Right lobe of liver (tissue), 6 donors: Measurements from ENCODE around the gene TNKS2. TPM values are rescaled to one million over a fixed set of nuclear protein-coding genes. Genes with fewer than 3 reads are reported as not detected.

ENCODE experiments used
- ATAC-seq, 4 donors: fragments of 200-7000 bp; cut with Tn5 transposase; one replicate each; pipeline ENCODE4 v1.9.1; 2020; ENCODE audit warnings: mild to moderate bottlenecking in 4 of 4, moderate library complexity in 4 of 4
- DNase-seq, 3 donors: peaks; one replicate each; pipeline ENCODE4 v3.0.0-alpha.2; 2020
- H3K27ac ChIP-seq, 3 donors: fragments of 200-600 bp; one replicate each; pipeline ENCODE4 v1.8.0; 2022
- H3K27me3 ChIP-seq, 2 donors: fragments of 200-600 bp; one replicate each; pipeline ENCODE4 v1.8.0; 2022
- H3K36me3 ChIP-seq, 4 donors: fragments of 200-600 bp; sonication (generic) in 1 of 4; one replicate each; pipeline versions ENCODE4 v1.5.1 to v1.8.0; 2017 to 2022; ENCODE audit warnings: control low read depth in 1 of 4
- H3K4me1 ChIP-seq, 4 donors: fragments of 200-600 bp; sonication (generic) in 1 of 4; one replicate each; pipeline versions ENCODE4 v1.5.1 to v1.8.0; 2017 to 2022; ENCODE audit warnings: control low read depth in 1 of 4
- H3K4me3 ChIP-seq, 3 donors: fragments of 200-600 bp; one replicate each; pipeline ENCODE4 v1.8.0; 2022
- H3K9me3 ChIP-seq, 4 donors: fragments of 200-600 bp; sonication (generic) in 1 of 4; one replicate each; pipeline versions ENCODE4 v1.5.1 to v1.8.0; 2017 to 2022; ENCODE audit warnings: control low read depth in 1 of 4
- POLR2A ChIP-seq: fragments of 450-650 bp; IDR thresholded peaks from one replicate; pipeline ENCODE4 v1.6.1; 2017; ENCODE audit warnings: antibody characterized with exemption, mild to moderate bottlenecking
- WGBS: methylation state at CpG from one replicate; pipeline ENCODE4 v1.1.6; 2018; ENCODE audit warnings: low coverage, low lambda C conversion rate; ENCODE audit not compliant: insufficient coverage; ENCODE audit errors: missing lambda C conversion rate; 5-methylcytosine and 5-hydroxymethylcytosine counted together
- intact Hi-C, 2 donors: fragments of 100-400 bp; cut with DNase I; formaldehyde crosslinking; loops; one replicate each; pipeline versions ENCODE4 v1.11.2 to v1.14.1; 2022
- total RNA-seq, 6 experiments: library from RNA; depleted of rRNA in 2 of 6; stranded (reverse); fragments of >200 nt in 2 of 6; fragmentation: NEBNext Ultra II Directional in 3 of 6; extraction: Animal tissue kit (Norgen Biotek cat#: 25700) in 3 of 6; gene quantifications; one replicate each; pipeline versions ENCODE4 v1.1.0 to v1.2.4, GENCODE V29; 2016 to 2023
- TF ChIP-seq, protein P1 (sequence below), 4 donors: fragments of 200-600 bp in 3 of 4; fragments of 450-650 bp in 1 of 4; IDR thresholded peaks; one replicate each; pipeline versions ENCODE4 v1.5.1 to v1.8.0; 2016 to 2022; ENCODE audit warnings: antibody characterized with exemption in 4 of 4, mild to moderate bottlenecking in 2 of 4
- donor health status: DM: no; HTN: yes; CAD: no.
- donor health status: DM: no; HTN: no; CAD: no.
- donor health status: DM: no; HTN: no; CAD: no.
- donor health status: DM: no; HTN: yes; CAD: no.
- donor health status: DM: no; HTN: yes; CAD: no.

TNKS2 gene
- total RNA-seq, 6 experiments from 2014 or later, result 11.5 to 16.6 (median 15.1) TPM

GRCh38 chr10:91885362-91886079 lies 87.3 kb downstream of the TNKS2 start:
- H3K4me3 ChIP-seq, result no peak overlapping the region
- no peak overlapping the region for H3K27ac ChIP-seq
- no peak for ATAC-seq
- no peak for DNase-seq
- H3K9me3 ChIP-seq, result no peaks in the 10 kb centered on the region
- H3K27me3 ChIP-seq, result no peaks in the 10 kb centered on the region
- WGBS, result 94% methylated on average over 9 of the region's 9 CpGs
- peaks cover 0 to 10% (median 5%) of the 10 kb centered on the region in 4 donors for H3K4me1 ChIP-seq
- intact Hi-C loops, result no loop called here
- H3K36me3 ChIP-seq, result no peaks in the 10 kb centered on the region
- TF ChIP-seq, protein P1, sequence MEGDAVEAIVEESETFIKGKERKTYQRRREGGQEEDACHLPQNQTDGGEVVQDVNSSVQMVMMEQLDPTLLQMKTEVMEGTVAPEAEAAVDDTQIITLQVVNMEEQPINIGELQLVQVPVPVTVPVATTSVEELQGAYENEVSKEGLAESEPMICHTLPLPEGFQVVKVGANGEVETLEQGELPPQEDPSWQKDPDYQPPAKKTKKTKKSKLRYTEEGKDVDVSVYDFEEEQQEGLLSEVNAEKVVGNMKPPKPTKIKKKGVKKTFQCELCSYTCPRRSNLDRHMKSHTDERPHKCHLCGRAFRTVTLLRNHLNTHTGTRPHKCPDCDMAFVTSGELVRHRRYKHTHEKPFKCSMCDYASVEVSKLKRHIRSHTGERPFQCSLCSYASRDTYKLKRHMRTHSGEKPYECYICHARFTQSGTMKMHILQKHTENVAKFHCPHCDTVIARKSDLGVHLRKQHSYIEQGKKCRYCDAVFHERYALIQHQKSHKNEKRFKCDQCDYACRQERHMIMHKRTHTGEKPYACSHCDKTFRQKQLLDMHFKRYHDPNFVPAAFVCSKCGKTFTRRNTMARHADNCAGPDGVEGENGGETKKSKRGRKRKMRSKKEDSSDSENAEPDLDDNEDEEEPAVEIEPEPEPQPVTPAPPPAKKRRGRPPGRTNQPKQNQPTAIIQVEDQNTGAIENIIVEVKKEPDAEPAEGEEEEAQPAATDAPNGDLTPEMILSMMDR (IDR thresholded peaks at IDR 0.05), result no peak
- no peak for TF ChIP-seq POLR2A

GRCh38 chr10:91886954-91887271 lies 88.7 kb downstream of the TNKS2 start:
- Histone ChIP-seq H3K27me3 (no peaks in the 10 kb centered on the region), H3K27ac (no peak overlapping the region), H3K4me1 (peaks cover 0 to 10% (median 5%) of the 10 kb centered on the region in 4 donors), H3K9me3 (no peaks in the 10 kb centered on the region), H3K4me3 (peak overlapping the region in 2 of 3 donors; percentile 43 to 52), H3K36me3 (no peaks in the 10 kb centered on the region)
- no peak for ATAC-seq
- DNase-seq, result no peak
- 37% methylated on average over 6 of the region's 6 CpGs for WGBS
- intact Hi-C loops, result no loop called here
- TF ChIP-seq, protein P1 (IDR thresholded peaks at IDR 0.05), result no peak
- TF ChIP-seq POLR2A, result no peak

GRCh38 chr10:91887272-91888076 lies 89.2 kb downstream of the TNKS2 start:
- Histone ChIP-seq H3K27ac (no peak overlapping the region), H3K9me3 (no peaks in the 10 kb centered on the region), H3K4me1 (peaks cover 0 to 10% (median 5%) of the 10 kb centered on the region in 4 donors), H3K36me3 (no peaks in the 10 kb centered on the region), H3K27me3 (no peaks in the 10 kb centered on the region), H3K4me3 (peak overlapping the region; percentile 29 to 52 (median 43))
- WGBS, result 1% methylated on average over 21 of the region's 59 CpGs
- intact Hi-C loops, result no loop called here
- DNase-seq (no peak), ATAC-seq (peak; percentile 45 to 68 (median 66))
- no peak for TF ChIP-seq POLR2A
- TF ChIP-seq, protein P1 (IDR thresholded peaks at IDR 0.05), result no peak

- Histone ChIP-seq H3K27ac (no peak overlapping the region), H3K4me3 (no peak overlapping the region), H3K27me3 (no peaks in the 10 kb centered on the region), H3K4me1 (peaks cover 0 to 10% (median 5%) of the 10 kb centered on the region in 4 donors), H3K36me3 (no peaks in the 10 kb centered on the region), H3K9me3 (no peaks in the 10 kb centered on the region)
- ATAC-seq (peak in 3 of 4 donors; percentile 14 to 90 (median 47)), DNase-seq (no peak)
- 100% methylated on average over 1 of the region's 1 CpG for WGBS
- TF ChIP-seq, protein P1 (IDR thresholded peaks at IDR 0.05), result no peak
- no peak for TF ChIP-seq POLR2A
- intact Hi-C loops, result no loop called here
Measured at GRCh38 chr10:91891125-91892001, 93.1 kb downstream of the TNKS2 start.
